Measurements from ENCODE around the gene KPNA3.

DNA sequence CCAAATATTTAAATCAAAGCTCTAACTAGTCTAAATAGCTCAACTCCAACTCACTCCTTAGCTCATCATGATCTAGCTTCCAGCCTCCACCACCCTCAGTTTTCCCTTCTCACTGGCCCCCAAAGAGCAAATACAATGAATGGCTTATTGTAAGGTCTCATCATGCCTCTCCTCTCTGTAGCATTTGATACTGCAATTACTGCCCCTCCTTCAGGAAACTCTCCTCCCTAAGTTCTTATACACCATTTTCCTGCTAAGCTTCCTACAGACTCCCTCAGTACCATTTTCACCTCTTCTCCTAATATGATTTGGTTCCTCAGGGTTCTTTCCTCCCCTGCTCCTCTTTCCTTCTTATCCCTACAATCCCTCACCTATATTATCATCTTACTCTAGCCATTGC lies 12.8 kb downstream of the KPNA3 start:
- TF ChIP-seq POLR2AphosphoS5 (IDR thresholded peaks at IDR 0.05; ENCODE audit: low read depth) = no peak
- TF ChIP-seq, protein P1, sequence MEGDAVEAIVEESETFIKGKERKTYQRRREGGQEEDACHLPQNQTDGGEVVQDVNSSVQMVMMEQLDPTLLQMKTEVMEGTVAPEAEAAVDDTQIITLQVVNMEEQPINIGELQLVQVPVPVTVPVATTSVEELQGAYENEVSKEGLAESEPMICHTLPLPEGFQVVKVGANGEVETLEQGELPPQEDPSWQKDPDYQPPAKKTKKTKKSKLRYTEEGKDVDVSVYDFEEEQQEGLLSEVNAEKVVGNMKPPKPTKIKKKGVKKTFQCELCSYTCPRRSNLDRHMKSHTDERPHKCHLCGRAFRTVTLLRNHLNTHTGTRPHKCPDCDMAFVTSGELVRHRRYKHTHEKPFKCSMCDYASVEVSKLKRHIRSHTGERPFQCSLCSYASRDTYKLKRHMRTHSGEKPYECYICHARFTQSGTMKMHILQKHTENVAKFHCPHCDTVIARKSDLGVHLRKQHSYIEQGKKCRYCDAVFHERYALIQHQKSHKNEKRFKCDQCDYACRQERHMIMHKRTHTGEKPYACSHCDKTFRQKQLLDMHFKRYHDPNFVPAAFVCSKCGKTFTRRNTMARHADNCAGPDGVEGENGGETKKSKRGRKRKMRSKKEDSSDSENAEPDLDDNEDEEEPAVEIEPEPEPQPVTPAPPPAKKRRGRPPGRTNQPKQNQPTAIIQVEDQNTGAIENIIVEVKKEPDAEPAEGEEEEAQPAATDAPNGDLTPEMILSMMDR (IDR thresholded peaks at IDR 0.05; ENCODE audit: insufficient read depth, low read length) = no peak
